HEK293 (cell line): ENCODE results near the gene SRPK3.

ENCODE experiments used
- GLI2 ChIP-seq: fragments of 450-650 bp; formaldehyde crosslinking; IDR thresholded peaks from 2 replicates; pipeline ENCODE4; 2017; ENCODE audit warnings: missing biosample characterization, missing genetic modification characterization, low read depth, borderline replicate concordance
- GLI4 ChIP-seq: fragments of 450-650 bp; formaldehyde crosslinking; IDR thresholded peaks from 2 replicates; pipeline ENCODE4 v1.5.1; 2016; ENCODE audit warnings: missing biosample characterization, missing genetic modification characterization
- KLF1 ChIP-seq: fragments of 450-650 bp; formaldehyde crosslinking; IDR thresholded peaks from 2 replicates; pipeline ENCODE4 v1.5.1; 2016; ENCODE audit warnings: missing biosample characterization, missing genetic modification characterization
- PRDM1 ChIP-seq: fragments of 450-650 bp; formaldehyde crosslinking; IDR thresholded peaks from 2 replicates; pipeline ENCODE4; 2016; ENCODE audit warnings: missing biosample characterization, missing genetic modification characterization
- ZBTB49 ChIP-seq: fragments of 450-650 bp; formaldehyde crosslinking; IDR thresholded peaks from 2 replicates; pipeline ENCODE4 v1.5.1; 2016; ENCODE audit warnings: missing biosample characterization, missing genetic modification characterization, low read depth
- ZNF114 ChIP-seq: fragments of 450-650 bp; formaldehyde crosslinking; IDR thresholded peaks from 2 replicates; pipeline ENCODE4 v1.5.0; 2017; ENCODE audit warnings: missing biosample characterization, missing genetic modification characterization
- ZNF133 ChIP-seq: fragments of 450-650 bp; formaldehyde crosslinking; IDR thresholded peaks from 2 replicates; pipeline ENCODE4 v1.5.1; 2016; ENCODE audit warnings: missing biosample characterization, missing genetic modification characterization
- ZNF140 ChIP-seq: fragments of 450-650 bp; formaldehyde crosslinking; IDR thresholded peaks from 2 replicates; pipeline ENCODE4 v1.5.1; 2016; ENCODE audit warnings: missing biosample characterization, missing genetic modification characterization
- ZNF169 ChIP-seq: fragments of 450-650 bp; formaldehyde crosslinking; IDR thresholded peaks from 2 replicates; pipeline ENCODE4 v1.5.1; 2016; ENCODE audit warnings: missing biosample characterization, missing genetic modification characterization
- ZNF175 ChIP-seq: fragments of 450-650 bp; formaldehyde crosslinking; IDR thresholded peaks from 2 replicates; pipeline ENCODE4 v1.5.1; 2016; ENCODE audit warnings: missing biosample characterization, missing genetic modification characterization
- ZNF202 ChIP-seq: fragments of 450-650 bp; formaldehyde crosslinking; IDR thresholded peaks from 2 replicates; pipeline ENCODE4 v1.5.1; 2016; ENCODE audit warnings: missing biosample characterization, missing genetic modification characterization, borderline replicate concordance
- ZNF248 ChIP-seq: fragments of 450-650 bp; formaldehyde crosslinking; IDR thresholded peaks from 2 replicates; pipeline ENCODE4 v1.5.1; 2017; ENCODE audit warnings: missing biosample characterization, missing genetic modification characterization
- ZNF266 ChIP-seq: fragments of 450-650 bp; formaldehyde crosslinking; IDR thresholded peaks from 2 replicates; pipeline ENCODE4 v1.5.1; 2016; ENCODE audit warnings: missing biosample characterization, missing genetic modification characterization, low read depth
- ZNF292 ChIP-seq: fragments of 450-650 bp; formaldehyde crosslinking; IDR thresholded peaks from 2 replicates; pipeline ENCODE4 v1.5.1; 2016; ENCODE audit warnings: low read depth, missing biosample characterization, missing genetic modification characterization, borderline replicate concordance
- ZNF404 ChIP-seq: fragments of 450-650 bp; formaldehyde crosslinking; IDR thresholded peaks from 2 replicates; pipeline ENCODE4 v1.5.1; 2017; ENCODE audit warnings: missing biosample characterization, missing genetic modification characterization
- ZNF48 ChIP-seq: fragments of 450-650 bp; formaldehyde crosslinking; IDR thresholded peaks from 2 replicates; pipeline ENCODE4 v1.5.1; 2016; ENCODE audit warnings: missing biosample characterization, missing genetic modification characterization
- ZNF501 ChIP-seq: fragments of 450-650 bp; formaldehyde crosslinking; IDR thresholded peaks from 2 replicates; pipeline ENCODE4 v1.5.1; 2016; ENCODE audit warnings: missing biosample characterization, missing genetic modification characterization
- ZNF521 ChIP-seq: fragments of 450-650 bp; formaldehyde crosslinking; IDR thresholded peaks from 2 replicates; pipeline ENCODE4 v1.5.1; 2017; ENCODE audit warnings: missing biosample characterization, mild to moderate bottlenecking, missing genetic modification characterization
- ZNF530 ChIP-seq: fragments of 450-650 bp; formaldehyde crosslinking; IDR thresholded peaks from 2 replicates; pipeline ENCODE4 v1.5.1; 2016; ENCODE audit warnings: low read depth, missing biosample characterization, missing genetic modification characterization
- ZNF626 ChIP-seq: fragments of 450-650 bp; sonication (Bioruptor Pico); formaldehyde crosslinking; IDR thresholded peaks from 2 replicates; pipeline ENCODE4 v1.5.1; 2018; ENCODE audit warnings: missing biosample characterization, missing genetic modification characterization, inconsistent platforms
- ZNF670 ChIP-seq: fragments of 450-650 bp; formaldehyde crosslinking; IDR thresholded peaks from 2 replicates; pipeline ENCODE4 v1.5.1; 2016; ENCODE audit warnings: missing biosample characterization, missing genetic modification characterization, low read depth
- ZNF677 ChIP-seq: fragments of 450-650 bp; IDR thresholded peaks from 2 replicates; pipeline ENCODE4 v1.5.0; 2018; ENCODE audit warnings: missing biosample characterization, mild to moderate bottlenecking, missing genetic modification characterization, moderate library complexity
- ZNF704 ChIP-seq: fragments of 450-650 bp; formaldehyde crosslinking; IDR thresholded peaks from 2 replicates; pipeline ENCODE4 v1.5.1; 2016; ENCODE audit warnings: missing biosample characterization, missing genetic modification characterization
- ZNF843 ChIP-seq: fragments of 450-650 bp; formaldehyde crosslinking; IDR thresholded peaks from 2 replicates; pipeline ENCODE4 v1.5.1; 2016; ENCODE audit warnings: missing biosample characterization, missing genetic modification characterization
- ZSCAN5A ChIP-seq: fragments of 450-650 bp; formaldehyde crosslinking; IDR thresholded peaks from 2 replicates; pipeline ENCODE4 v1.5.1; 2016; ENCODE audit warnings: missing biosample characterization, missing genetic modification characterization
- TF ChIP-seq, protein P1 (sequence below): fragments of 450-650 bp; formaldehyde crosslinking; IDR thresholded peaks from 2 replicates; pipeline ENCODE4 v1.5.1; 2016; ENCODE audit warnings: missing biosample characterization, missing genetic modification characterization
- TF ChIP-seq, protein P2 (sequence below): fragments of 450-650 bp; formaldehyde crosslinking; IDR thresholded peaks from 2 replicates; pipeline ENCODE4 v1.5.1; 2017; ENCODE audit warnings: missing biosample characterization, mild to moderate bottlenecking, missing genetic modification characterization, moderate library complexity
- TF ChIP-seq, protein P3 (sequence below): fragments of 450-650 bp; formaldehyde crosslinking; IDR thresholded peaks from 2 replicates; pipeline ENCODE4 v1.5.1; 2017; ENCODE audit warnings: missing biosample characterization, missing genetic modification characterization
- TF ChIP-seq, protein P4 (sequence below): fragments of 450-650 bp; IDR thresholded peaks from 2 replicates; pipeline ENCODE4 v1.5.1; 2018; ENCODE audit warnings: missing biosample characterization, mild to moderate bottlenecking, missing genetic modification characterization

The SRPK3 gene

DNA sequence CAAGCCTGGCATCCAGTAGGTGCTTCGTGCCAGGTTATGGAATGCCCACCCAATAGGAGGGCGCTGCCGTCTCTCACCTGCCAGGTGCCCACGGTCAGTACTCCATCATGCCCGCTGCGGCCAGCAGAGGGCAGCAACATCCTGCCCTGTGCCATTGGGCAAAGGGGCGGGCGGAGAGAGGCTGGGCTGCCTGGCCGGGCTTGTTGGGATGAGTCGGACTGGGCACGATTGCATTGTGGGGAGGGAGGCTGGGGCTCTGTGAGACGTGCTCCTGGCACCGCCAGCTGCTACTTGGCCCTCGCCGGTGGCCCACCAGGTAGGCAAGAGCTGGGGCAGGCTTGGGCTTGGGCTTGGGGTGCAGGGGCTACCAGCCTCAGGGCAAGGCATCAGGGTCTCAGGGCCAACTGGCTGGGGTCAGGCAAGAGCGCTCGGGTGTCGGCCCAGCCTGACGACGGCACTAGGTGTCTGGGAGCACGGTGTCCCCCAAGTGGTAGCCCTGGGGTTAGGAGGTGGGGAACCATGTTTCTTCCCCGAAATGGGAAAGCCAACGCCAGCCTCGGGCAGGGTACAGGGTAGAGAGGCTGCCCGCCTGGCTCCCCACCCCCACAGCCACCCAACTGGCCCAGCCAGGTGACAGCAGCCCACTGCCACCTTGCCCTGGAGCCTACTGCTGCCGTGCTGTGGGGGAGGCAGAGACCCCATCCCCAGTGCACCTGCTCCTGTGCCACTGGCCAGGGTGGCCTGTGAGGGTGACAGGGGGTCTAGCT, 16.7 kb upstream of the SRPK3 start, which contains the start of gene PLXNB3 (continued):
- TF ChIP-seq, protein P1, sequence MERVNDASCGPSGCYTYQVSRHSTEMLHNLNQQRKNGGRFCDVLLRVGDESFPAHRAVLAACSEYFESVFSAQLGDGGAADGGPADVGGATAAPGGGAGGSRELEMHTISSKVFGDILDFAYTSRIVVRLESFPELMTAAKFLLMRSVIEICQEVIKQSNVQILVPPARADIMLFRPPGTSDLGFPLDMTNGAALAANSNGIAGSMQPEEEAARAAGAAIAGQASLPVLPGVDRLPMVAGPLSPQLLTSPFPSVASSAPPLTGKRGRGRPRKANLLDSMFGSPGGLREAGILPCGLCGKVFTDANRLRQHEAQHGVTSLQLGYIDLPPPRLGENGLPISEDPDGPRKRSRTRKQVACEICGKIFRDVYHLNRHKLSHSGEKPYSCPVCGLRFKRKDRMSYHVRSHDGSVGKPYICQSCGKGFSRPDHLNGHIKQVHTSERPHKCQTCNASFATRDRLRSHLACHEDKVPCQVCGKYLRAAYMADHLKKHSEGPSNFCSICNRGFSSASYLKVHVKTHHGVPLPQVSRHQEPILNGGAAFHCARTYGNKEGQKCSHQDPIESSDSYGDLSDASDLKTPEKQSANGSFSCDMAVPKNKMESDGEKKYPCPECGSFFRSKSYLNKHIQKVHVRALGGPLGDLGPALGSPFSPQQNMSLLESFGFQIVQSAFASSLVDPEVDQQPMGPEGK, result peak; percentile 62; the same call in 1 of the 2 replicates
- TF ChIP-seq ZNF677 (tag by site-specific recombination), result no peak
- TF ChIP-seq KLF1 (tag by site-specific recombination), result 0 out of 2 replicates have a peak, but pooled peaks have one; percentile 28
- no peak for TF ChIP-seq ZNF501 (tag by site-specific recombination)
- no peak for TF ChIP-seq GLI4
- no peak for TF ChIP-seq PRDM1
- TF ChIP-seq ZNF704 (tag by site-specific recombination), result no peak
- TF ChIP-seq ZNF114 (tag by site-specific recombination), result no peak
- TF ChIP-seq ZNF175 (tag by site-specific recombination), result no peak
- 0 out of 2 replicates have a peak, but pooled peaks have one; percentile 18 for TF ChIP-seq ZNF843 (tag by site-specific recombination)
- no peak for TF ChIP-seq ZNF530 (tag by site-specific recombination)
- TF ChIP-seq ZNF133 (tag by site-specific recombination), result no peak
- TF ChIP-seq ZNF202, result no peak
- TF ChIP-seq, protein P2, sequence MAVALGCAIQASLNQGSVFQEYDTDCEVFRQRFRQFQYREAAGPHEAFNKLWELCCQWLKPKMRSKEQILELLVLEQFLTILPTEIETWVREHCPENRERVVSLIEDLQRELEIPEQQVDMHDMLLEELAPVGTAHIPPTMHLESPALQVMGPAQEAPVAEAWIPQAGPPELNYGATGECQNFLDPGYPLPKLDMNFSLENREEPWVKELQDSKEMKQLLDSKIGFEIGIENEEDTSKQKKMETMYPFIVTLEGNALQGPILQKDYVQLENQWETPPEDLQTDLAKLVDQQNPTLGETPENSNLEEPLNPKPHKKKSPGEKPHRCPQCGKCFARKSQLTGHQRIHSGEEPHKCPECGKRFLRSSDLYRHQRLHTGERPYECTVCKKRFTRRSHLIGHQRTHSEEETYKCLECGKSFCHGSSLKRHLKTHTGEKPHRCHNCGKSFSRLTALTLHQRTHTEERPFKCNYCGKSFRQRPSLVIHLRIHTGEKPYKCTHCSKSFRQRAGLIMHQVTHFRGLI (tag by site-specific recombination), result peak; percentile 79
- TF ChIP-seq ZNF248 (tag by site-specific recombination), result no peak
- TF ChIP-seq ZBTB49, result no peak
- no peak for TF ChIP-seq ZNF626
- TF ChIP-seq ZNF670 (tag by site-specific recombination), result no peak
- TF ChIP-seq ZNF266, result no peak
- no peak for TF ChIP-seq GLI2
- TF ChIP-seq ZNF140 (tag by site-specific recombination), result no peak
- TF ChIP-seq, protein P3, sequence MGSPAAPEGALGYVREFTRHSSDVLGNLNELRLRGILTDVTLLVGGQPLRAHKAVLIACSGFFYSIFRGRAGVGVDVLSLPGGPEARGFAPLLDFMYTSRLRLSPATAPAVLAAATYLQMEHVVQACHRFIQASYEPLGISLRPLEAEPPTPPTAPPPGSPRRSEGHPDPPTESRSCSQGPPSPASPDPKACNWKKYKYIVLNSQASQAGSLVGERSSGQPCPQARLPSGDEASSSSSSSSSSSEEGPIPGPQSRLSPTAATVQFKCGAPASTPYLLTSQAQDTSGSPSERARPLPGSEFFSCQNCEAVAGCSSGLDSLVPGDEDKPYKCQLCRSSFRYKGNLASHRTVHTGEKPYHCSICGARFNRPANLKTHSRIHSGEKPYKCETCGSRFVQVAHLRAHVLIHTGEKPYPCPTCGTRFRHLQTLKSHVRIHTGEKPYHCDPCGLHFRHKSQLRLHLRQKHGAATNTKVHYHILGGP, result no peak
- TF ChIP-seq, protein P4, sequence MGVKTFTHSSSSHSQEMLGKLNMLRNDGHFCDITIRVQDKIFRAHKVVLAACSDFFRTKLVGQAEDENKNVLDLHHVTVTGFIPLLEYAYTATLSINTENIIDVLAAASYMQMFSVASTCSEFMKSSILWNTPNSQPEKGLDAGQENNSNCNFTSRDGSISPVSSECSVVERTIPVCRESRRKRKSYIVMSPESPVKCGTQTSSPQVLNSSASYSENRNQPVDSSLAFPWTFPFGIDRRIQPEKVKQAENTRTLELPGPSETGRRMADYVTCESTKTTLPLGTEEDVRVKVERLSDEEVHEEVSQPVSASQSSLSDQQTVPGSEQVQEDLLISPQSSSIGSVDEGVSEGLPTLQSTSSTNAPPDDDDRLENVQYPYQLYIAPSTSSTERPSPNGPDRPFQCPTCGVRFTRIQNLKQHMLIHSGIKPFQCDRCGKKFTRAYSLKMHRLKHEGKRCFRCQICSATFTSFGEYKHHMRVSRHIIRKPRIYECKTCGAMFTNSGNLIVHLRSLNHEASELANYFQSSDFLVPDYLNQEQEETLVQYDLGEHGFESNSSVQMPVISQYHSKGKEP (tag by site-specific recombination), result no peak
- TF ChIP-seq ZNF169 (tag by site-specific recombination), result no peak
- no peak for TF ChIP-seq ZSCAN5A (tag by site-specific recombination)
- no peak for TF ChIP-seq ZNF48 (tag by site-specific recombination)
- TF ChIP-seq ZNF521 (tag by site-specific recombination), result no peak
- no peak for TF ChIP-seq ZNF404
- TF ChIP-seq ZNF292 (tag by site-specific recombination), result no peak
